Caki2 (cell line): ENCODE measurements around the gene PTK7. TPM values are rescaled to one million over a fixed set of nuclear protein-coding genes. Genes with fewer than 3 reads are reported as not detected.
"Not testable (repeated sequence)": the region's sequence is repeated elsewhere in the genome, so short reads cannot be mapped to it uniquely, and the experiment has no call there.

ENCODE experiments used
- DNase-seq: peaks from one replicate; pipeline ENCODE4 v3.0.0-alpha.2; 2015; ENCODE audit warnings: low read depth
- in situ Hi-C: cut with HindIII; loops from 2 replicates; pipeline ENCODE4 v1.10.0; 2016; ENCODE audit warnings: low sequenced_read_pairs, low pct_unique_long_range_greater_than_20kb, mixed read lengths
- total RNA-seq: library from RNA; depleted of rRNA; stranded (reverse); fragments of >200 nt; shearing (Covaris generic); gene quantifications from 2 replicates; pipeline ENCODE4 v1.2.3, GENCODE V29; 2014; ENCODE audit warnings: low replicate concordance

Gene PTK7
- total RNA-seq, 1 experiment from 2014 or later = 69.5 TPM

DNA sequence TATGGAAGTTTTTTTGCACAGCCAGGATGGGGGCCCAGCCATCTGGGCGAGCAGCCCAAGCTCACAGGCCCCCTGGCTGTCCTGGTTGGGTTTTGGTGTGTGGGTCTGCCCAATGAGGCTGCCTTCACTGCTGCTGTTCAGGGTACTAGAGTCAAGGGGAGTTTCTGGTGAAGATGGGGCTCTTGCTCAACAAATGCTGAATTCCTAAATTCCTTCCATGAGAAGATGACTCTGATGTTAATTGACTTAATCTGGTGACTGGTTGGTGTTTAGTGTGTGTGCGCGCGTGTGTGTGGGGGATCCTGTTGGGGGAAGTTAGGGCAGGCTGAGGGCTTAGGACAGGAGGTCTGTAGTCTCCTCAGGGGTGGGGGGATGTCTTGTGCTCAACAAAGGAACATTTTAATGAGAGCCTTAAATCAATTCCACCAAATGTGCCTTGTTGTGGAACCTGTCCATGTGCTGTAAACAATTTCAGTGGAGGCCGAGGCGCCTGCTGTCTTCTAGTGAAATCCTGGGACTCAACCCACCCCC lies 1.9 kb downstream of the PTK7 start:
- no peak for DNase-seq
- in situ Hi-C loops = no loop called here

DNA sequence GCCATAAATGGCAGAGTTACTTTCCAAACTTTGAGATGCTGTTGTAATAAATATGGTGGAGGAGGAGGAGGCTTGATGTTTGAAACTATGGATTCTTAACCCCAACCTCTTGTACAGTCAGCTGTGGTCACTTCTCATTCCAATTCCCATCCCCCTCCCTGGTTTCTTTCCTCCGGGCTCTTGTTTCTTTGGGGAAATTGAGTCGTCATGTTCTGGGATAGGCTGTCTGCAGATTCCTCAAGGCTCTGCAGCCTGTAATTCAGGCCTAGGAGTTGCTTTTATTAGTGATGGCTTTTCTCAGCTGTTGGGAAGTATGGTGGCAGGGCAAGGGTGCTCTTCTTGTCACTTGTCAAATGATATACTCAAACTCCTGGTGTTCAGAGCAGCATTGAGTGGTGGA lies 2.6 kb downstream of the PTK7 start:
- no peak for DNase-seq
- in situ Hi-C loops = no loop called here

DNA sequence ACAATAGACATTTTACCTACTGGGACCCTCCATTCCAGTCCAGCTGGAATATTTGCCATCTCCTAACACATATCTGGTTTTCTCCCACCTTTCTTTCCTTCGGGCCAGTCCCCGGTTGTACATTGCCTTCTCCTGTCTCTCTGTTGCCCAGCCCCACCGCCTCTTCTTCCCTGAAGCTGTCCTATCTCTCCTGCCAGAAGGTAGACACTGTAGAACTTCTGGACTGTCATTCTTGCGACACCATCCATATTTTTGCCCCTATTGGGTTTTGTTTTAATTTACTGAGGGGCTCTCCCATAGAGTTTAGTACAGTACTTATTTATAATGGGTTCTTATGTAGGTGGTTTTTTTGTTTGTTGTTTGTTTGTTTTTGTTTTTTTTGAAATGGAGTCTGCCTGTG lies 4.9 kb downstream of the PTK7 start:
- in situ Hi-C loops = no loop called here
- no peak for DNase-seq

DNA sequence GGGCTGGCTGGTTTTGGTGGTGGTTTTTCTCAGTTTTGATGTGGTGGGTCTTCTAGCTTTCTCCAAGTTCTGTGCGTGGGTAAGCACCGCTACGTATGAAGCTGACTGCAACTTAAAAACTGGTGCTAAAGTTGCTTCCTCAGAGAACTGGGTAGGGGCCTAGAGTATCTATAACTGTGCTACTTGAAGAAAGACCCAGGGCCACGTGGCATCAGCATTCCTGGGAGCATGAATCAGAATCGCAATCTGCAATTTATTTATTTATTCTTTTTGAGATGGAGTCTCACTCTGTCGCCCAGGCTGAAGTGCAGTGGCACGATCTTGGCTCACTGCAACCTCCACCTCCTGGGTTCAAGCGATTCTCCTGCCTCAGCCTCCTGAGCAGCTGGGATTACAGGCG lies 5.8 kb downstream of the PTK7 start:
- in situ Hi-C loops, DNase-seq: not testable (repeated sequence)

DNA sequence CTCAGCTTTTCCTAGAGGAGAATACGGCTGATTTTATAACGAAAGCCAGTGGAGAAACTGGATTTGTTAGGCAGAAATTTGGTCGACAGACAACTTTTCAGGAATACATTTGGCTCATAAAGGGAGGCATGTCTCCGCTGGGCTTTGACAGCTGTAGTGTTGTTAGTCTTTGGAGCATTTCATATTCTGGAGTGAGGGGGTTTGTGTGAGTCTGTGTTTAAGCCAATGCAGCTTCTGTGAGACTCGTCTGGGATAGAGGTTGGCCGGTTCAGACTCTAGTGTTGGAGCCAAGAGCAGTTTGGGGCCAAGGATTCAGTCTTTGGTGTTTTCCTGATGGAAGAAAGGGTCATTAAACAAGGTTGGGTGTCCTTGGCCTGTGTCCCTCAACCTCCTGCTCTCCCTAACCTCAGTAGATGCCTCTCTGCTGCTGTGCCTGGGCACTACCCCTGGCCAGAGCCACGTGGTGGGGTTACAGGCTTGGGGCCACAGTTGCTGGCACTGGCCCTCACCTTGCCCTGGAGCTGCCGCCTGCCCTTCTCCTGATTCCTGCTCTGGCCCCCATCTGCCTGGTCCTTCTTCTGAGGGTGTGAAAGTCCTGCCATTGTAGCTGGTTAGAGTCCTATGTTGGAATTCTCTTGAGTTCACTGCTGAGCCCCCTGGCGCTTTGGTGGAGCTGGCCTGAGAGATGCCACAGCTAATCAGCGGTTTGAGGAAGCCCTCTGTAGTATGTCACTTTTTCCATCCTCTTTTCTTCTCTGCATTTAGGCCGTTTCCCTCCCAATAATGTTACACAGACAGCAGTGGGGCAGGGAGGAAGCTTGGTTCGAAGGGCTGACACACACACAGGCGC lies 6.9 kb downstream of the PTK7 start:
- DNase-seq = no peak
- in situ Hi-C loops = no loop called here

DNA sequence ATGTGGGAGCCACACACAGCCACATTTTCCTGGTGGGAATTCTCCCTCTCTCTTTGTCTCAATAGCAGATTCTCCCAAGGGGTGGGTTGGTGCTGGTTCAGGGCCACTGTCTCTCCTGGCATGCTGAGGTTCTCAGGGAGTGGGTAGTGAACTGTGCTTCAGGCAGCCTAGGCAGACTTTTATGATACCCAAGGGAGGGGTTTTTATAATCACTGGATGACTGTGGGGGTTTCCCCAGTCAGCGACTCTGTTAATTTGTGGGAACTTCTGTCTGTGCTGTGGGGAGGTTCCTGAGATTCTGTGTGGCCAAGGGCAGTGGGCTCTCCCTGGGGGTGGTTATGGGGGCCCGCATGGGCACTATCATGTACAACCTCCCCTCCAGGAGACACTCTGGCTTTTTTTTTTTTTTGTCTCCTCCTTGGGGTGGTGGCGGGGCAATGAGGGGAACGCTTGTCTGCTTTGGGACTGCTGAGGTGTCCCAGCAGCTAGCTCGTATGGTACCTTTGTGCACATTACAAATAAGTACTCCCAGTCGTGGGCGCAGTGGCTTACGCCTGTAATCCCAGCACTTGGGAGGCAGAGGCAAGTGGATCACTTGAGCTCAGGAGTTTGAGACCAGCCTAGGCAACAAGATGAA lies 10.0 kb downstream of the PTK7 start:
- DNase-seq = no peak
- in situ Hi-C loops = no loop called here

DNA sequence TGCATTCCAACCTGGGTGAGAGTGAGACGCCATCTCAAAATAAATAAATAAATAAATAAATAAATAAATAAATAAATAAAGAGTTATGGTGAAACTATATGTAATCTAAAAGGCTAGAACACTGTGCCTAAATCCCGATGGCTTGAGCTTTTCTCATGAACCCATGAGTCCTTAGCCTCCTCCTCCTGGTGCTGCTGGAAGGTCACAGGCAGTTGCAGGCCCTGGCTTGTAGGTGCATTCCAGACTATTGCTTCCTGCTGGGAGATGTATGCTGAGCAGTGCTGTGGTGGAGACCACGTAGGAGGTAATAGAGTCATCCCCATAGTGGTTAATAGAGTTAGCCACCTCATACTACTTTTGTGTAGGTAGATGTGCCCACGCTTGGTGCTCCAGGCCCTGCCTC lies 12.5 kb downstream of the PTK7 start:
- in situ Hi-C loops = no loop called here
- no peak for DNase-seq

DNA sequence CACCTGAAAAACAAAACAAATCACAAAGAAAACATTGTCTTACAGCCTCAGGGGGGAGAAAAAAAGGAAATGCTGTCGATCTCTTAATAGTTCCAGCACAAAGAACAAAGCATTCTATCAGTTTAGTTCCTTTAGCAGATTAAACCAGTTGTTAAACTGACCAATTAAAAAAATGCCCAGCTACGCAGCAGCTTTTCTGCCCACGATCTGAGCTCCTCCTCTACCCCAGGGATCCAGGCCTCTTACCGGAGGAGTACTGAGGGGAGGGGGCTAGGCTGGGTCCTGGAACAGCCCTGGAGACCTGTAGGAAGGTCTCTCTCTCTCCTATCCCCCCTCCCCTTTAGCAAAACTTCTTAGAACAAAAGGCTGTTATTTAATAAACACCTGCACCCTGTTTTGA lies 13.4 kb downstream of the PTK7 start:
- no peak for DNase-seq
- in situ Hi-C loops = no loop called here

DNA sequence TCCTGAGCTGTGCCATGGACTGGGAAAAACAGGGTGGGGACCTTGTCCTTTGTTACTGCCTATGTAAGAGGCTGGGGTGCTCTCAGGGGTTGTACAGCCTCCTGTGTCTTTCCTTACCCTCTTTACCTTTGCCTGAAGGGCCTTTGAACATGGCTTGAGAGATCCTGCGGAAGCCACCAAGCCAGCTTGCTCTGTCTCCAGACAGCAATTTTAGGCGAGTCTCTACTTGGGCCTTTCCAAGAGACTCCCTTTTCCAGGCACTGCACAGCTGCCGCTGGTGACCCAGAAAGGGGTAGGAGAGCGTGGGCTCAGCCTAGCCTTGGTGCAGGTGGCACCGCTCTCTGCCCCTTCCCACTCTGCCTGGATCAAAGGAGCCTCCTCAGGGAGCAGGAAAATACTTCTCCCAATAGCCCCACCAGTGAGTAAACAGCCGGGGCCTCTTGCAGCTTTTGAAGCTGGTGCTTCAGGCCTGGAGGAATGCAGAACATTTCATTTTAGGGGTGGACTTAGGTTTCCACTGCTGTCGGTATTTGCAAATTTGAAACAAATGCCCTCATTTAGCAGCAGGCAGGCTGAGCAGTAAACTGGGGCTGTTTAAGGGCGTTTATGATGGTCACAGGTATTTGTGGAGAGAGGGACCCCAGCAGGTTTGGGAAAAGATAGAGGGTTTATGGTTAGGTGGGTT lies 13.9 kb downstream of the PTK7 start:
- no peak for DNase-seq
- in situ Hi-C loops = no loop called here

DNA sequence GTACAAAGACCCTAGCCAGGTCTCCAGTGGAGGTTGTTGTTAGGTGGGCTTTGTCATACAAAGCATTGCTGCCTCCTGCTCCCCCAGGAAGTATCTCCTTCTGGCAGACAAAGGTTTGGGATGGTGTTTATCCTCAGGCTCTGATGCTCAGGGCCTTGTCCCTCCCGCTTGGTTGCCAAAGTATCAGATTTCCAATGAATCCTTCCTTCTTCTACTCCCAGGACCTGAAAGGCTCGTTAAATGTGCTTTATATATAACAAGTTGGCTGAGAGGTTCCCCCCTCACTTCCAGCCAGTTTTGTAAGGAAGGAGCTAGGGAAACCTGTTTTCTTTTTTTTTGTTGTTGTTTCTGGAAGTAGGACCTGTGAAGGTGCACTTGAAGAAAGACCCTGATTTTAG lies 14.4 kb downstream of the PTK7 start:
- in situ Hi-C loops = no loop called here
- DNase-seq = no peak

DNA sequence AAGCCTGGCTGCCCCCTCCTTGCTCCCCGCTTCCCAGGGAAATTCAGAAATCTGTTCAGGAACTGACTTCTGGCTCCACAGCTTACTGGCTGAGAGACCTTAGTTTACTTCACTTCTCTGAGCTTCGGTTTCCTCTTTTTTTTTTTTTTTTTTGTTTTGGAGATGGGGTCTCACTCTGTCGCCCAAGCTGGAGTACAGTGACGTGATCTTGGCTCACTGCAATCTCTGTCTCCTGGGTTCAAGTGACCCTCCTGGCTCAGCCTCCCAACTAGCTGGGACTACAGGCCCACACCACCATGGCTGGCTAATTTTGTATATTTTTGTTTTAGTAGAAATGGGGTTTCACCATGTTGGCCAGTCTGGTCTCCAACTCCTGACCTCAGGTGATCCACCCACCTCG lies 14.9 kb downstream of the PTK7 start:
- in situ Hi-C loops = no loop called here
- DNase-seq = no peak

DNA sequence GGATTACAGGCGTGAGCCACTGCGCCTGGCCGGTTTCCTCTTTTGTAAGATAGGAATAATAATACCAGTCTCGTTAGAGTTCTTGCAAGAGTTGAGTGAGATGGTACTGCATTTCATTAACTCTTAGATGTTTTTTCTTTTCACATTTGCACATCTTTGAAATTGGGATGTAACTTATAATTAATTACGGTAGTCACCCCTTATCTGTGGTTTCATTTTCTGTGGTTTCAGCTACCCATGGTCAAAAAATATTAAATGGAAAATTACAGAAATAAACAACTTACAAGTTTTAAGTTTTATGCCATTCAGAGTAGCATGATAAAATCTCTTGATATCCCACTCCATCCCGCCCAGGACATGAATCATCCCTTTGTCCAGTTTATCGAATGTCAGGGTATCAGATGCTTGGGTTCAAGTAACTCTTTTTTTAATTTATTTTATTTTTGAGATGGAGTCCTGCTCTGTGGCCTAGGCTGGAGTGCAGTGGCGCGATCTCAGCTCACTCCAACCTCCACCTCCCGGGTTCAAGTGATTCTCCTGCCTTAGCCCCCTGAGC lies 15.4 kb downstream of the PTK7 start:
- in situ Hi-C loops = no loop called here
- DNase-seq = no peak

DNA sequence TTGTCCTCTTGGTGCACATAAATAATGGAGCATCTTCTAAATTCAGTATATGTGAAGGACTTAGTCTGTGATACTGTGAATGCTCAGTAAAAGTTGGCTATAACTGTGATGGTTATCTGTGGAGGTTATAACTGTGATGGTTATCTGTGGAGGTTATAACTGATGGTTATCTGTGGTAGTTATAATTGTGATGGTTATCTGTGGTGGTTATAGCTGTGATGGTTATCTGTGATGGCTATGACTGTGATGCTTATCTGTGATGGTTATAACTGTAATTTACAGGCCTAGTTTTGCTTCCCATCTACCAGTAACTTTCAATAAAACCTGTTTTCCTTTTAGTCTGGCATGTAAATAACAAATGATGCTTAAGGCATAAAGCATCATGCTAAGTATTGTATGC lies 16.5 kb downstream of the PTK7 start:
- in situ Hi-C loops = no loop called here
- no peak for DNase-seq

DNA sequence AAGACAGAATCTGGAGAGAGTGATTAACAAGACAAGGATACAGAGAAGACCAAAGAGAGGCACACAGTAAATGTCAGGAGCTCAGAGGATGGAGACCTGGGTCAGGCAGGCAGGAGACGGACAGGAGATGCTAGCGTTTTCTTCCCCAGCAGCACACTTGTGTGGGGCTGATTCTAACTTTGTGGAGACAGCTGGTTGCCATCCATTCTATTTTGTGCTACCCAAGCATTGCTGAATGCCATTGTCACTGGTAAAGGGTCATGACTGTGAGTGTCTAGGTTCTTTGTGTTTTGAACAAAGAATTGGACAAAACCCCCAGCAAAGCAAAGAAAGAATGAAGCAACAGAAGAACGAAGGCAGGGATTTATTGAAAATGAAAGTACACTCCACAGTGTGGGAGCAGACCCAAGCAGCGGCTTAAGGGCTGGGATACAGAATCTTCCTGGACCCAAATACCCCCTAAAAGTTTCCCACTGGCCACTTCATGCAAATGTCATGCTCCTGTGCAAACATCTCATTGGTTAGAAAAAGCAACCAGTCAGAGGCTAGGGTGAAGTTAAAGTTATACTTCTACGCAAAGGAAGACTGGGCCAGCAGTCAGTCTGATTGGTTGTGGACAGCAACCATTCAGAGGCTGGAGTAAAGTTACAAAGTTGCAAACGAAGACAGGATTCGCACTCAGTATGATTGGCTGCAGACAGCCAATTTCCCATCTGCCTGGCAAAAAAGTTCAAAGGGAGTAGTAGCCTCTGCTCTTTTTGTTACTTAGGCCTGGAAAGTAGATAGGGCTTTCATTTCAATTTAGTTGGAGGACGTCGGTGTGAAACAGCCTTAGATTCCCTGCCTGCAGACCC lies 17.5 kb downstream of the PTK7 start:
- no peak for DNase-seq
- in situ Hi-C loops = no loop called here

DNA sequence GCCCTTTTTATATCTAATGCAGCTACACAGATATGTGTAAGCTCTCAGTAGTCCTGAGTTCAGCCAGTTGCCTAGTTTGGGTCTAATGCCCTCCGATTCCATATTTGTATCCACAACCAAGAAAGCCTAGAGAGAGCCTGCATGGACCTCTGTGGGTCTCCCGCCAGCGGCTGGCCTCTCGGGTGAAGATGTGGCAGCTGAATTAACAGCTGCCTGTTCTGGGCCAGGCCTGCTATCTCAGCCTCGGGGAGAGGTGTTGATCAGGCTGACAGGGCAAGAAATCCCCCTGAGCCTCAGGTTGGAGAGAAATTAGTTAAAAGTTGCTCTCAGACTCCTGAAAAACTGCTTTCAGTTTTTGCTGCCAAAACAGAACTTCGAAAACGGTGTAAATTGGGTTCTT lies 19.8 kb downstream of the PTK7 start:
- in situ Hi-C loops = no loop called here
- DNase-seq = no peak

DNA sequence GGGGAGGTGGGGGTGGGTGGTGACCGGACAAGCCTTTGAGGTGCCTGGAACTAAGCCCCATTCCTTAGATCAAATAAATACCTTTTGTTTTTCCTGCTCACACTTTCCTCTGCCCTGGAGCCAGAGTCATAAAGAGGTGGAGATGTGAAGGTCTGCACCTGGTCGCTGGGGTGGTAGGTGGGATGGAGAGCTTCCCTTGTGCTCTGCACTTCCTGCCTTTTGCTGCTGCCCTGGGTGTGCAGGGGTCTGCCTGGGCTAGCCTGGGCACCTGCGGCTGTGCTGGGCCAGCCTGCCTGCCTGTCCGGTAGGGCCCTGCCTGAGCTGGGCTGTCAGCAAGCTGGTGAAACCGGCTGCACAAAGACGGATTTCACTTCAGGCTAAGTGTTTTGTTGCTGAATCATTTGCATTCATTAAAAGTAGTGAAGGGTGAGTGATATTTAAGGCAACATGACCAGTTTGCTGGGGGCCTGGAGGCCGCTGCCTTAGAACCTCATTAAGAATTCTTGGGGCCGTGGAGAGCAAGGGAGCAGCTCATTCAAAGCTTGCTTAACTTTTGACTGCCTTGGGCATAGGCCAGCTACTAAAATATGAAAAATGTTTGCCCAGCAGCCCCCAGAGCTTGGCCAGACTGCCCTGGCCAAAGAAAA lies 20.5 kb downstream of the PTK7 start:
- peak; percentile 75 for DNase-seq
- in situ Hi-C loops = no loop called here

DNA sequence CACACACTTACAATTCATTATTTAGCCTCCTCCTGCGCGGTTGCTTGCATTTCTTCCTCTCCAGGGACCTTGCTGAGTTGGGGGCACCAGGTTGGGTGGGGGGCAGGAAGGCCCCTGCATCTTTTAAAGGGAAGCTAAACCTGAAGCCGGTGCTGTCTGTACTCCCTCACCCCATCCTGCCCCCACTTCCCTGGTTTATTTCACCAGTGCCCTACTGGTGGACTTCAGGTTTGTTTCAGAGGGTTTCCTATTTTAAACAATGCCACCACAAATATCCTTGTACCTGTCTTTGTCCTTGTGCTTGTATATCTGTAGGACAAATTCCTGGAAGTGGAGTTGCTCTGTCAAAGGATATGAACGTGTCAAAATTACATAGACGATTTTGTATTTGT lies 21.0 kb downstream of the PTK7 start:
- no peak for DNase-seq
- in situ Hi-C loops = no loop called here

DNA sequence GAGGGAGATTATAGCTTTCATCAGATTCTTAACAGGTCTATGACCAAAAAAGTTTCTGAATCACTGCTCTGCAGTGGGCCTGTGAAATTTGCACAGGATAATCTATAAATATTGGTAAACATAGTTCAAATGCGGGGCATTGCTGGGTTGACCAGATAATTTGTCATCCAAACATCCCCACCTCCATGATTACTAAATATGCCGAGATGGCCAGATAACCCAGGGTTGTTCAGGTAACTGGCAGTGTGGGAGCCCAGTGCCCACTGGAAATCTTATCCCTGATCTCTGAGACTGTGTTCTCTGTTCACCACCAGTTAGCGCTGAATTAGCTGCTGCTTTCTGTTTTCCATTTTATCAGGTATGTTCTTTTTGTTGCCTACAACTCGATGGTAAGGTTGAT lies 21.4 kb downstream of the PTK7 start:
- in situ Hi-C loops = no loop called here
- DNase-seq = no peak
